ENCODE measurements around the gene KLC3. TPM values are rescaled to one million over a fixed set of nuclear protein-coding genes. Genes with fewer than 3 reads are reported as not detected.
A peak's percentile ranks its signal among the peaks of the same experiment; 100 is the strongest.

Gene KLC3
- total RNA-seq, 2 donors from 2014 or later = not detected

GRCh38 chr19:45363861-45364459, 23.4 kb downstream of the KLC3 start:
- ATAC-seq (ENCODE audit: insufficient number of reproducible peaks, low FRiP score, low read depth) (no peak), DNase-seq (ENCODE audit: low spot score) (no peak)
- TF ChIP-seq, protein P1, sequence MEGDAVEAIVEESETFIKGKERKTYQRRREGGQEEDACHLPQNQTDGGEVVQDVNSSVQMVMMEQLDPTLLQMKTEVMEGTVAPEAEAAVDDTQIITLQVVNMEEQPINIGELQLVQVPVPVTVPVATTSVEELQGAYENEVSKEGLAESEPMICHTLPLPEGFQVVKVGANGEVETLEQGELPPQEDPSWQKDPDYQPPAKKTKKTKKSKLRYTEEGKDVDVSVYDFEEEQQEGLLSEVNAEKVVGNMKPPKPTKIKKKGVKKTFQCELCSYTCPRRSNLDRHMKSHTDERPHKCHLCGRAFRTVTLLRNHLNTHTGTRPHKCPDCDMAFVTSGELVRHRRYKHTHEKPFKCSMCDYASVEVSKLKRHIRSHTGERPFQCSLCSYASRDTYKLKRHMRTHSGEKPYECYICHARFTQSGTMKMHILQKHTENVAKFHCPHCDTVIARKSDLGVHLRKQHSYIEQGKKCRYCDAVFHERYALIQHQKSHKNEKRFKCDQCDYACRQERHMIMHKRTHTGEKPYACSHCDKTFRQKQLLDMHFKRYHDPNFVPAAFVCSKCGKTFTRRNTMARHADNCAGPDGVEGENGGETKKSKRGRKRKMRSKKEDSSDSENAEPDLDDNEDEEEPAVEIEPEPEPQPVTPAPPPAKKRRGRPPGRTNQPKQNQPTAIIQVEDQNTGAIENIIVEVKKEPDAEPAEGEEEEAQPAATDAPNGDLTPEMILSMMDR (IDR thresholded peaks at IDR 0.05) = no peak
- Histone ChIP-seq H3K27me3 (replicated peaks; ENCODE audit: insufficient read depth) (no peaks in the 10 kb centered on the region), H3K36me3 (peaks cover 8% of the 10 kb centered on the region), H3K9me3 (no peaks in the 10 kb centered on the region), H3K4me3 (no peak overlapping the region), H3K27ac (no peak overlapping the region), H3K4me1 (ENCODE audit: control insufficient read depth in 1 of 2, low read depth in 2 of 2) (no peaks in the 10 kb centered on the region)

DNA sequence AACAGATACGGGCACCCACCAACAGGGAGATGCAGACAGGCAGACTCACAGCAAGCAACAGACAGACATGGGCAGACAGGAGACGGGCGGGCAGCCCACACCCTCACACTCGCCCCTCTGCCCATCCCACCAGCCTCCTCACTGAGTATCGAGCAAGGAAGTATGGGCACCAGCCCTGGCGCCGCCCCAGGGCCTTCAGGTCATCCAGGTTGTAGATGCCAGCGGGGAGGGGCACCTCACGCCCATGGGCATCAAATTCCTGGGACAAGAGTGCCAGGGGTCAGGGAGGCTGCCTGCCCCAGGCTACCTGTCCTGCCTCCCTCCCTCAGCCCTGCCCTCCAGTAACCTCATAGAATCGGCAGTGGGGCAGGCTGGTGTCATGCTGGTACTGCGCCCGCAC, 24.1 kb downstream of the KLC3 start:
- Histone ChIP-seq H3K27me3 (replicated peaks; ENCODE audit: insufficient read depth) (no peaks in the 10 kb centered on the region), H3K4me1 (ENCODE audit: control insufficient read depth in 1 of 2, low read depth in 2 of 2) (peaks cover 2 to 3% of the 10 kb centered on the region in 2 donors), H3K4me3 (no peak overlapping the region), H3K36me3 (peaks cover 8% of the 10 kb centered on the region), H3K27ac (no peak overlapping the region), H3K9me3 (no peaks in the 10 kb centered on the region)
- DNase-seq (ENCODE audit: low spot score) (no peak), ATAC-seq (ENCODE audit: insufficient number of reproducible peaks, low FRiP score, low read depth) (no peak)
- TF ChIP-seq, protein P1 (IDR thresholded peaks at IDR 0.05) = no peak

DNA sequence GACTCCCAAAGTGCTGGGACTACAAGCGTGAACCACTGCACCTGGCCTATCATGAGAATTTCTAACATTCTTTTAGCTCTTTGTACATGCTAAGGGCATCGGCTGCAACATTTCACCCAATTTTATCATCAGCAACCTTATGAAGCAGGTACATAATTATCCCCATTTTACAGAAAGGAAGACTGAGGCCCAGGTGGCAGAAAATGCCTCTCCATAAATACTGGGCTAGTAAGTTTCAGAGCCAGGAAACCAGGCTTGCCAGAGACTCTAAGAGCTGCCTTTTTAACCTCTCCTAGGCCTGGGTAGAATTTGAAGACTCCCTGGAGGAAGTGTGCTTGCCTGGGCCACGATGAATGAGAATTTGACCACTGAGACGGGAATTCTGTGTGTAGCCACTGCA, 27.6 kb downstream of the KLC3 start:
- TF ChIP-seq, protein P1 (IDR thresholded peaks at IDR 0.05) = no peak
- H3K4me1 ChIP-seq (ENCODE audit: control insufficient read depth in 1 of 2, low read depth in 2 of 2) = peaks cover 8 to 11% of the 10 kb centered on the region in 2 donors

GRCh38 chr19:45368737-45369340, 28.3 kb downstream of the KLC3 start:
- Histone ChIP-seq H3K36me3 (no peaks in the 10 kb centered on the region), H3K4me1 (ENCODE audit: control insufficient read depth in 1 of 2, low read depth in 2 of 2) (peaks cover 8 to 11% of the 10 kb centered on the region in 2 donors), H3K27ac (no peak overlapping the region), H3K27me3 (replicated peaks; ENCODE audit: insufficient read depth) (no peaks in the 10 kb centered on the region), H3K4me3 (no peak overlapping the region), H3K9me3 (no peaks in the 10 kb centered on the region)
- ATAC-seq (ENCODE audit: insufficient number of reproducible peaks, low FRiP score, low read depth) (no peak), DNase-seq (ENCODE audit: low spot score) (no peak)
- TF ChIP-seq, protein P1 (IDR thresholded peaks at IDR 0.05) = no peak

More for the DNA sequence above, 27.6 kb downstream of the KLC3 start:
- H3K4me3 ChIP-seq = no peak overlapping the region
- ATAC-seq (ENCODE audit: insufficient number of reproducible peaks, low FRiP score, low read depth) (no peak), DNase-seq (ENCODE audit: low spot score) (no peak)
- no peaks in the 10 kb centered on the region for H3K9me3 ChIP-seq
- H3K27me3 ChIP-seq (replicated peaks; ENCODE audit: insufficient read depth) = no peaks in the 10 kb centered on the region
- peaks cover 4% of the 10 kb centered on the region for H3K36me3 ChIP-seq
- no peak overlapping the region for H3K27ac ChIP-seq

GRCh38 chr19:45370410-45371204, 30.1 kb downstream of the KLC3 start, which contains the start of gene ERCC2:
TSS of gene ERCC2 (minus strand) at chr19:45370573. CDS start at chr19:45370540, 33 bp downstream.
- Histone ChIP-seq H3K36me3 (no peaks in the 10 kb centered on the region), H3K27me3 (replicated peaks; ENCODE audit: insufficient read depth) (no peaks in the 10 kb centered on the region), H3K27ac (peak within 1 kb of the TSS; percentile 80 to 83), H3K9me3 (no peaks in the 10 kb centered on the region), H3K4me1 (ENCODE audit: control insufficient read depth in 1 of 2, low read depth in 2 of 2) (peaks cover 8 to 11% of the 10 kb centered on the region in 2 donors), H3K4me3 (peak within 1 kb of the TSS; percentile 97)
- TF ChIP-seq, protein P1 (IDR thresholded peaks at IDR 0.05) = no peak
- DNase-seq (ENCODE audit: low spot score) (peak; percentile 98), ATAC-seq (ENCODE audit: insufficient number of reproducible peaks, low FRiP score, low read depth) (peak; percentile 97)
